ENCODE data around the gene CTPS1.

CTPS1 gene

GRCh38 chr1:40932006-40932405, 47.5 kb upstream of the CTPS1 start:
- TF ChIP-seq, protein P1, sequence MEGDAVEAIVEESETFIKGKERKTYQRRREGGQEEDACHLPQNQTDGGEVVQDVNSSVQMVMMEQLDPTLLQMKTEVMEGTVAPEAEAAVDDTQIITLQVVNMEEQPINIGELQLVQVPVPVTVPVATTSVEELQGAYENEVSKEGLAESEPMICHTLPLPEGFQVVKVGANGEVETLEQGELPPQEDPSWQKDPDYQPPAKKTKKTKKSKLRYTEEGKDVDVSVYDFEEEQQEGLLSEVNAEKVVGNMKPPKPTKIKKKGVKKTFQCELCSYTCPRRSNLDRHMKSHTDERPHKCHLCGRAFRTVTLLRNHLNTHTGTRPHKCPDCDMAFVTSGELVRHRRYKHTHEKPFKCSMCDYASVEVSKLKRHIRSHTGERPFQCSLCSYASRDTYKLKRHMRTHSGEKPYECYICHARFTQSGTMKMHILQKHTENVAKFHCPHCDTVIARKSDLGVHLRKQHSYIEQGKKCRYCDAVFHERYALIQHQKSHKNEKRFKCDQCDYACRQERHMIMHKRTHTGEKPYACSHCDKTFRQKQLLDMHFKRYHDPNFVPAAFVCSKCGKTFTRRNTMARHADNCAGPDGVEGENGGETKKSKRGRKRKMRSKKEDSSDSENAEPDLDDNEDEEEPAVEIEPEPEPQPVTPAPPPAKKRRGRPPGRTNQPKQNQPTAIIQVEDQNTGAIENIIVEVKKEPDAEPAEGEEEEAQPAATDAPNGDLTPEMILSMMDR (conservative IDR thresholded peaks at IDR 0.05; ENCODE audit: low read length): no peak
- TF ChIP-seq EZH2phosphoT487 (IDR thresholded peaks at IDR 0.05; ENCODE audit: borderline replicate concordance): no peak

GRCh38 chr1:40936931-40937339, 42.6 kb upstream of the CTPS1 start:
- H3K27me3 ChIP-seq (ENCODE audit: insufficient read depth, low read length, poor library complexity, severe bottlenecking): no peaks in the 10 kb centered on the region
- TF ChIP-seq EZH2phosphoT487 (IDR thresholded peaks at IDR 0.05; ENCODE audit: borderline replicate concordance): no peak
- TF ChIP-seq, protein P1 (conservative IDR thresholded peaks at IDR 0.05; ENCODE audit: low read length): no peak
- no peaks in the 10 kb centered on the region for H3K9me3 ChIP-seq (ENCODE audit: insufficient read depth, low read depth, low read length)
- H3F3A ChIP-seq (ENCODE audit: low read depth): no peaks in the 10 kb centered on the region
- H3K36me3 ChIP-seq (ENCODE audit: insufficient read depth, low read length): no peaks in the 10 kb centered on the region
- no peaks in the 10 kb centered on the region for H4K20me1 ChIP-seq (ENCODE audit: insufficient read depth, low read length, poor library complexity, severe bottlenecking)
- H3K79me2 ChIP-seq (ENCODE audit: insufficient read depth, low read length): no peaks in the 10 kb centered on the region
- no peak overlapping the region for H3K4me3 ChIP-seq (ENCODE audit: low read length, poor library complexity, severe bottlenecking)
- H3K9ac ChIP-seq (ENCODE audit: low read depth, low read length, poor library complexity, severe bottlenecking): no peak overlapping the region
- H2AFZ ChIP-seq (ENCODE audit: low read length): no peak overlapping the region
- no peaks in the 10 kb centered on the region for H3K4me1 ChIP-seq (ENCODE audit: insufficient read depth, low read length, poor library complexity, severe bottlenecking)
- H3K9me2 ChIP-seq (replicated peaks; ENCODE audit: low read depth, low read length): no peaks in the 10 kb centered on the region
- no peak overlapping the region for H3K4me2 ChIP-seq (ENCODE audit: low read depth, low read length, poor library complexity, severe bottlenecking)

More at GRCh38 chr1:40932006-40932405, 47.5 kb upstream of the CTPS1 start:
- no peaks in the 10 kb centered on the region for H3K9me2 ChIP-seq (replicated peaks; ENCODE audit: low read depth, low read length)
- no peaks in the 10 kb centered on the region for H4K20me1 ChIP-seq (ENCODE audit: insufficient read depth, low read length, poor library complexity, severe bottlenecking)
- H2AFZ ChIP-seq (ENCODE audit: low read length): no peak overlapping the region
- no peak overlapping the region for H3K4me3 ChIP-seq (ENCODE audit: low read length, poor library complexity, severe bottlenecking)
- no peaks in the 10 kb centered on the region for H3K79me2 ChIP-seq (ENCODE audit: insufficient read depth, low read length)
- no peaks in the 10 kb centered on the region for H3K27me3 ChIP-seq (ENCODE audit: insufficient read depth, low read length, poor library complexity, severe bottlenecking)
- no peak overlapping the region for H3K9ac ChIP-seq (ENCODE audit: low read depth, low read length, poor library complexity, severe bottlenecking)
- H3F3A ChIP-seq (ENCODE audit: low read depth): no peaks in the 10 kb centered on the region
- no peak overlapping the region for H3K4me2 ChIP-seq (ENCODE audit: low read depth, low read length, poor library complexity, severe bottlenecking)
- no peaks in the 10 kb centered on the region for H3K4me1 ChIP-seq (ENCODE audit: insufficient read depth, low read length, poor library complexity, severe bottlenecking)
- no peaks in the 10 kb centered on the region for H3K36me3 ChIP-seq (ENCODE audit: insufficient read depth, low read length)
- no peaks in the 10 kb centered on the region for H3K9me3 ChIP-seq (ENCODE audit: insufficient read depth, low read depth, low read length)

DNA sequence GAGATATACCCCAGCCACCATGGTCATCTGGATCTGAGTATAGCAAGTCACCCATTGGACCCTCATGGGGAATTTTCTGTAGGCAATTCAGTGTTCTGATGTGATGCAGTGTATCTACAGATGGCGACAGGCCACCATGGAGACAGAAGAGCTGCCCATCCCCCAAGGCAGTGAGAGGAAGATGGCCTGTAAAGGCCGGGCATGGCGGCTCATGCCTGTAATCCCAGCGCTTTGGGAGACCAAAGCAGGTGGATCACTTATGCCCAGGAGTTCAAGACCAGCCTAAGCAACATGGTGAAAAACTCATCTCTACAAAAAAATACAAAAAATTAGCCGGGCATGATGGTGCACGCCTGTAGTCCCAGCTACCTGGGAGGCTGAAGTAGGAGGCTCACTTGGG, 41.1 kb upstream of the CTPS1 start:
- Histone ChIP-seq H3K4me1 (ENCODE audit: insufficient read depth, low read length, poor library complexity, severe bottlenecking) (no peaks in the 10 kb centered on the region), H3K79me2 (ENCODE audit: insufficient read depth, low read length) (no peaks in the 10 kb centered on the region), H3K9me2 (replicated peaks; ENCODE audit: low read depth, low read length) (no peaks in the 10 kb centered on the region), H3K4me2 (ENCODE audit: low read depth, low read length, poor library complexity, severe bottlenecking) (no peak overlapping the region), H3K9ac (ENCODE audit: low read depth, low read length, poor library complexity, severe bottlenecking) (no peak overlapping the region), H3K9me3 (ENCODE audit: insufficient read depth, low read depth, low read length) (no peaks in the 10 kb centered on the region), H3K4me3 (ENCODE audit: low read length, poor library complexity, severe bottlenecking) (no peak overlapping the region), H4K20me1 (ENCODE audit: insufficient read depth, low read length, poor library complexity, severe bottlenecking) (no peaks in the 10 kb centered on the region), H3F3A (ENCODE audit: low read depth) (no peaks in the 10 kb centered on the region), H3K36me3 (ENCODE audit: insufficient read depth, low read length) (no peaks in the 10 kb centered on the region), H2AFZ (ENCODE audit: low read length) (no peak overlapping the region), H3K27me3 (ENCODE audit: insufficient read depth, low read length, poor library complexity, severe bottlenecking) (no peaks in the 10 kb centered on the region)
- TF ChIP-seq, protein P1 (conservative IDR thresholded peaks at IDR 0.05; ENCODE audit: low read length): no peak
- TF ChIP-seq EZH2phosphoT487 (IDR thresholded peaks at IDR 0.05; ENCODE audit: borderline replicate concordance): no peak

Measured in Loucy (cell line).